ENCODE data around the gene MUC13. TPM values are rescaled to one million over a fixed set of nuclear protein-coding genes. Genes with fewer than 3 reads are reported as not detected.

The MUC13 gene
- total and polyA plus RNA-seq, 2 donors, result not detected

DNA sequence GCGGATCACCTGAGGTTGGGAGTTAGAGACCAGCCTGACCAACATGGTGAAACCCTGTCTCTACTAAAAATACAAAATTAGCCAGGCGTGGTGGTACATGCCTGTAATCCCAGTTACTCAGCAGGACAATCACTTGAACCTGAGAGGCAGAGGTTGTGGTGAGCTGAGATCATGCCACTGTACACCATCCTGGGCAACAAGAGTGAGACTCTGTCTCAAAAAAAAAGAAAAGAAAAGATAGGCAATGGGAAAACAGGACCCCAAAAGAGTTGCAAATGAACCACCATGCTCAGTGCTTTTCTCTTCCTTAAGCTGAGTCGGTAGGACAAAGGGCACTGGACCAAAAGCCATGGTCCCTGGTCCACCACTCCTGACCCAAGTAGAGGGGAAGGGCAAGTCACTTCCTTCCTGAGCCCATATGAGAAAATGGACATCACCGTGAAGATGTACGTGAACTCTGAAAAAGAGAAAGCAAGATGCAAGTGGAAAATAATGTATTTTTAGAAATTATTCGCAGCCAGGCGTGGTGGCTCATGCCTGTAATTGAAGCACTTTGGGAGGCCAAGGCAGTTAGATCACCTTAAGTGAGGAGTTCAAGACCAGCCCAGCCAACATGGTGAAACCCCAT lies 50.0 kb downstream of the MUC13 start:
- 79% methylated on average over 7 of the region's 7 CpGs for WGBS
- Histone ChIP-seq H3K4me3 (ENCODE audit: low read depth, low read length) (no peak overlapping the region), H3K4me1 (ENCODE audit: insufficient read depth) (no peaks in the 10 kb centered on the region), H3K36me3 (ENCODE audit: insufficient read depth) (no peaks in the 10 kb centered on the region), H3K27ac (ENCODE audit: low read depth) (no peak overlapping the region)
- DNase-seq (ENCODE audit: extremely low spot score), result no peak

DNA sequence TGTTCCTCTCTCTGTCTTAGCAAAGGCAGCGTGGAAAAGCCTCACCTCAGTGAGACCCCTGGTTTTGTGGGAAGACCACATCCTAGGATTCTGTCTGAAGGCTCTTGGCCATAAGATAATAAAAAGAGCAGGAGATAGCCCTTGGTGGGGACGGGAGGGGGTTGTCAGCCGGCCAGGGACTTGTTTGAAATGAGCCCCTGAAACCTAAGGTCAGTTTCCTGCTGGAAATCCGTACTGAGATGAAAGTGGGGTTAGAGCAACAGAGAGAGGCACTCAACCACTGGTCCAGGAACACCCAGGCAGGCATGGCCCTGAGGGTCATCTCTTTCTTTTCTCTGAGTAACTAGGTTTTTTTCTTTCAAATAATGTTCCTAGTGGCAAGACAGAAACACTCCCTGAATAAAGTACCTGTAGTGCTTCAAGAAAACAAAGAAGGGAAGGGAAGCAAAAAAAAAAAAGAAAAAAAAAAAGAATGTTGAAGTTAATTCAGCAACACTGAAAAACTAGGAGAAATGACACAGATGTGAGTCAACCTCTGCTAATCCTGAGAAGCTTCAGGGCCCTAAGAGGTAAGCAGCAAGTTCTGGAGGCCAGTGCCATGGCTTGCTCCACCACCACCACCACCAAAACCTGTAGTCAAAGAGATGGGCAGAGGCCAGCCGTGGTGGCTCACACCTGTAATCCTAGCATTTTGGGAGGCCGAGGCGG lies 50.6 kb downstream of the MUC13 start:
- DNase-seq (ENCODE audit: extremely low spot score), result no peak
- Histone ChIP-seq H3K27ac (ENCODE audit: low read depth) (no peak overlapping the region), H3K36me3 (ENCODE audit: insufficient read depth) (no peaks in the 10 kb centered on the region), H3K4me3 (ENCODE audit: low read depth, low read length) (no peak overlapping the region), H3K4me1 (ENCODE audit: insufficient read depth) (peaks cover 3% of the 10 kb centered on the region)
- WGBS, result 78% methylated on average over 7 of the region's 7 CpGs

DNA sequence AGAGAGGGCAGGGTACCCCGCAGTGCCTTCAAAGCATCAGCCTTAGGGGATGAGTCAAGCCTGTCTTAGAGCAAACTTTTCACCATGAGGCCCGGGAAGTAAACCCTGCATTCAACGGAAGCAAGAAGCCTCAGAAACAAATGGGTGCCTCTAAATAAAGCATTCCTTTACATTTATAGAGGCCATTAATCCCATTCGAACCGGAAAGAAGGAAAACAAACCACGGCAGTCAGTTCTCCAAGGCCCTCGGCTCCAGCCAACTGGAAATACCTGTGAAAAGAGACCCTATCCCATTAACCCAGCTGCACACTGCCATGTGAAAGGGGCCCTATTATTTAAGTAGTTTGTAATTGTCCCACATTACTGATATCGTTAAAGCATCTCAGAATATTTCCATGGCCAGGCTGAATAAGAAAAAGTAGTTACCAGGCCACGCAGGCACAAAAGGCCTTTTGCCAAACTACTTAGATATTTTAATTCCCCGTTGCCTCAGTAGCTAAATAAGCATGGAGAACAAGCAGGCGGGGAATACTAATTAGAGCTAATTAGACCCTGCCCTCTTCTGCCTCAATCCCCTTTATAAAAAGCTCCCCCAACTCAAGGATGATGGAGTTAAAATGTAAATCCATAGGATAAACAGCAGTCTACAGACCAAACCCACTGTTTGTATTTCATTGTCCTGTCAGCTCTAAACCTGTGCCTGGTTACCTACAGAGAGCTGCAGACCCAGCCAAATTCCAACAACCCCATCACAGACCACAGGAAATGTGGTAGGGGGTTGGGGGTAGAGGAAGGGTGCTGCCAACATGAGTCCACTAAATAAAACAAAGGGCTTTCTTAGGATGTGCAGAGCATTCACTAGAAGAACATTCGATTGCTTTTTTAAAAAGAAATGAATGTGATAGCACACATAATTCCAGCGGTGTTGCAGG lies 51.5 kb downstream of the MUC13 start:
- DNase-seq (ENCODE audit: extremely low spot score), result no peak
- WGBS, result 79% methylated on average over 13 of the region's 13 CpGs
- peaks cover 3% of the 10 kb centered on the region for H3K4me1 ChIP-seq (ENCODE audit: insufficient read depth)

DNA sequence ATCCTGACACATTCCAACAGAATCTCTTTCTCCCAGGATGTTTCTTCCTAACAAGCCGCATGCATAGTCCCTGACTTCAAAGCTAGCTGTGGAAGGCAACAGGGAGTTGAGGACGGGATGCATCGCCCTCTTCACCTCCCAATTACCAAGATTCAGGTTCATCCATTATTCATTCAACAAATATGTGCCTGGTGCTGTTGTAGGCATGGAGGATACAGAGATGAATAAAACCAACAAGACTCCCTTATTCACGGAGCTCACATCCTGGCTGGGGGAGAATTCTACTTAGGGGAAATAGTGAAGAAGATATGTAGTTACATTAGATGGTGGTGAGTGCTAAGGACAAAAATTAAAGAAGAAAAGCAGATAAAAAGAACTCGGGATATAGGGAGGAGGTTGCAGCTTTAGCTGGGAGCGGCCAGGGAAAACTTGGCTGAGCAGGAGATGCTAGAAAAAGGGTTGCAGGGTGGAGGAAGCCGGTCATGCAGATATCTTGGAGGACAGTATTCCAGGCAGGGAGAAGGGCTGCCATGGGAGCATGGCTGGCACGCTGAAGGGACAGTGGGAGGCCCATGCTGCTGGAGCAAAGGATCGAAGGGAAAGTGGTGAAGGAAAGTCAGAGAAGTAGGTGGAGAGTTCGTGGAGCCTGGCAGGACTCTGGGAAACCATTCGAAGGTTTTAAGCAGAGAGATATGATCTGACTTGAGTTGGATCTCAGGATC lies 52.4 kb downstream of the MUC13 start:
- H3K4me3 ChIP-seq (ENCODE audit: low read depth, low read length), result no peak overlapping the region
- no peak for DNase-seq (ENCODE audit: extremely low spot score)
- peaks cover 3% of the 10 kb centered on the region for H3K4me1 ChIP-seq (ENCODE audit: insufficient read depth)
- 87% methylated on average over 11 of the region's 11 CpGs for WGBS
- no peaks in the 10 kb centered on the region for H3K36me3 ChIP-seq (ENCODE audit: insufficient read depth)
- no peak overlapping the region for H3K27ac ChIP-seq (ENCODE audit: low read depth)

More for the DNA sequence above, 51.5 kb downstream of the MUC13 start:
- Histone ChIP-seq H3K4me3 (ENCODE audit: low read depth, low read length) (no peak overlapping the region), H3K27ac (ENCODE audit: low read depth) (no peak overlapping the region), H3K36me3 (ENCODE audit: insufficient read depth) (no peaks in the 10 kb centered on the region)

DNA sequence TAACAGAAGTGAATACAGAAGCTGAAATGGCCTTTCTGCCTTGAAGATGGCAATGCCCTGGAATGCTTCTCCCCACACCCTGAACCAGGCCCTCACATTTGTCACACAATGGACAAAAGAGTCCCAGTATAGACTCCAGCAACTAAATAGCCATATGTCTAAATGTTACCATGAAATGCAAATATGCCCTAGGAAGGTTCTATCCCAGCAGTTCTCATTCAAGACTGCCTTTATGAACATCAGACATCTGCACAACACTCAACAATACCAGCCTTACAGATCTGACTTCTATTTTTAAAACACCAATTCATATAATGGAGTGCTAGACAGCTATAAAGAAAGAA lies 55.2 kb downstream of the MUC13 start:
- Histone ChIP-seq H3K36me3 (ENCODE audit: insufficient read depth) (no peaks in the 10 kb centered on the region), H3K4me3 (ENCODE audit: low read depth, low read length) (no peak overlapping the region), H3K4me1 (ENCODE audit: insufficient read depth) (peaks cover 3% of the 10 kb centered on the region), H3K27ac (ENCODE audit: low read depth) (no peak overlapping the region)
- DNase-seq (ENCODE audit: extremely low spot score), result no peak

DNA sequence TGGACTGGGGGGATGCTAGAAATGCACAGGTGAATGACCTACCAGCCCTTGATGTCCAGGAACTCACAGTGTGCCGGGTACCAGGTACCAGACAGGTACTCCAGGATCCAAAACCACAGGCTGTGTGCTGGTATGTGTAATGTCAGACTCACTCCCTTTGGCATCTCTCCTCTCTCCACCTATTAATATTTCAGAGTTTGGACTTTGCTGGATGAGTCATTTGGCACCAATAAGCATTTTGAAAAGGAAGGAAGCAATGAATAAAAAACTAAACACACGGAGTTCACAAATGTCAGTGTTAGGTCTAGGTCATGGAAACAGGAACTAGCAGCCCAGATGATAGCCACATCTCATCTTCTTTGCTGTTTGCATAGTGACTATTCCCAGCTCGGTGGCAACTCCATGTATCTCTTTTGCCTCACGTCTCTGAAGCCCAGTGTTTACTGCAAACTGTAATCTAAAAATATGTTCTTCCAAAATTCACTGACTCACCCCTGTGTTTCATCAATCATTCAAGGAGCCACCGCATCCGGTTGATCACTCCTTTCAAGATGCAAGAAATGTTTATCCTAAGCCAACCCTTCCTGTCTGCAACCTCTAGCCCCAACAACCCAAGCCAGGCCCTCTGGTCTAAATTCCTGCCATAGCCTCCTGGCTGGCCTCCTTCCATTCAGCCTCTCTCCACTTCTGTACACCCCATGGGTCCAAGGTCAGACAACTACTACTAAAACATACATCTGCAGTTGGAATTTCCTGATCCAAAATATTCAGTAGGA lies 55.8 kb downstream of the MUC13 start:
- H3K36me3 ChIP-seq (ENCODE audit: insufficient read depth), result no peaks in the 10 kb centered on the region
- H3K4me1 ChIP-seq (ENCODE audit: insufficient read depth), result peaks cover 3% of the 10 kb centered on the region
- peak overlapping the region; percentile 13 for H3K27ac ChIP-seq (ENCODE audit: low read depth)
- no peak for DNase-seq (ENCODE audit: extremely low spot score)
- H3K4me3 ChIP-seq (ENCODE audit: low read depth, low read length), result no peak overlapping the region
- WGBS, result 12% methylated on average over 6 of the region's 6 CpGs

DNA sequence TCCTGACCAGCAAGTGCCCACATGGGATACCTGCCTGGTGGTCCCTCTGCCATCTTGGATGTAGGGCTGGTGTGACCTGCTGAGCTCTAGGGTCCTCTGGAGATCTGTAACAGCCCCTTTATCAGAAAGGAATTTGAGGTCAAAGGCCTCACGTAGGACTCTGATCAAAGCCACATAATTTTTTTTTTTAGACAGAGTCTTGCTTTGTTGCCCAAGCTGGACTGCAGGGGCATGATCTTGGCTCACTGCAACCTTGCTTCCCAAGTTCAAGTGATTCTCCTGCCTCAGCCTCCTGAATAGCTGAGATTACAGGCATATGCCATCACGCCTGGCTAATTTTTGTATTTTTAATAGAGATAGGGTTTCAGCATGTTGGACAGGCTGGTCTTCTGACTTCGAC lies 56.9 kb downstream of the MUC13 start:
- Histone ChIP-seq H3K4me3 (ENCODE audit: low read depth, low read length) (no peak overlapping the region), H3K36me3 (ENCODE audit: insufficient read depth) (no peaks in the 10 kb centered on the region), H3K4me1 (ENCODE audit: insufficient read depth) (peaks cover 3% of the 10 kb centered on the region), H3K27ac (ENCODE audit: low read depth) (no peak overlapping the region)
- 97% methylated on average over 3 of the region's 3 CpGs for WGBS
- no peak for DNase-seq (ENCODE audit: extremely low spot score)

DNA sequence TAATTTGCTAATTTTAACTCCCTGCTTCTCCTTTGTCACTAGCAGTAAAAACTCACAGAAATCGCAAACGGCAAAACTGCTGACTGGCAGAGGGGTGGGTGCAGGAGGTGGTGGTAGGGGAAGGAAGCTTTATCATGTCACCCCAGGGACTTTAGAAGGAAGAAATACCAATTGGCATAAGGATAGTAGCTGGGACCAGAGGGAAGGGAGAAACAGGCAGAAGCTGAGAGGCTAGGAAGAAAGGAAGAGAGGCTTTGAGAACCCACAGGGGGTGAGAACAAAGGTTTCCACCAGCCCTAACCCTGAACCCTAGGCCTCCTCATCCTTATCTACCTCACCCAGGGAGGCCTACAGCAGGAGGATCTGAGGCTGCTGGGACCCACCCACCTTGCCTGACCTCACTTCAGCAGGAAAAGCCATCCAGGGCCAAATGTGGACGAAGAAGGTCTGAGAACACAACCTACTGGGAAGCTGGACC lies 58.1 kb downstream of the MUC13 start:
- no peak overlapping the region for H3K27ac ChIP-seq (ENCODE audit: low read depth)
- 79% methylated on average over 3 of the region's 3 CpGs for WGBS
- DNase-seq (ENCODE audit: extremely low spot score), result no peak
- H3K4me1 ChIP-seq (ENCODE audit: insufficient read depth), result peaks cover 3% of the 10 kb centered on the region
- H3K36me3 ChIP-seq (ENCODE audit: insufficient read depth), result no peaks in the 10 kb centered on the region
- H3K4me3 ChIP-seq (ENCODE audit: low read depth, low read length), result no peak overlapping the region

DNA sequence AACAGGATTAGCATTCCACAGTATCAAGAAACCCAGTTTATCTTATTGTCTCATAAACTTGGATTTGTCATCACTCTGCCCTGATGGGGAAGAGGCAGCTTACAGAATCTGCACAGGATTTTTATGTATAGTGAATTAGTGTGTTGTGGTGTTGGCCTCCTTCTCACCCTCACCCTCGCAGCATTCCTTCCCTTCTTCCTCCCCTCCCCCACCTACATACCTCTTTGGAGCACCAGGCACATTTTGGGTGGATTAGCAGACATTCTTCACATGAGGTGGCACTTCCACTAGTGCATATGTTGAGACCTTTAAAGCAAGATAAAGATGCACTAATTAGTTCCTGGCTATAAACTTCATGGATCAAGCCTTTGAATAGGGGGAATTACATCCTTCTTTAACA lies 61.3 kb downstream of the MUC13 start:
- WGBS, result 71% methylated on average over 1 of the region's 1 CpG
- Histone ChIP-seq H3K4me1 (ENCODE audit: insufficient read depth) (no peaks in the 10 kb centered on the region), H3K4me3 (ENCODE audit: low read depth, low read length) (no peak overlapping the region), H3K36me3 (ENCODE audit: insufficient read depth) (no peaks in the 10 kb centered on the region), H3K27ac (ENCODE audit: low read depth) (no peak overlapping the region)
- no peak for DNase-seq (ENCODE audit: extremely low spot score)

DNA sequence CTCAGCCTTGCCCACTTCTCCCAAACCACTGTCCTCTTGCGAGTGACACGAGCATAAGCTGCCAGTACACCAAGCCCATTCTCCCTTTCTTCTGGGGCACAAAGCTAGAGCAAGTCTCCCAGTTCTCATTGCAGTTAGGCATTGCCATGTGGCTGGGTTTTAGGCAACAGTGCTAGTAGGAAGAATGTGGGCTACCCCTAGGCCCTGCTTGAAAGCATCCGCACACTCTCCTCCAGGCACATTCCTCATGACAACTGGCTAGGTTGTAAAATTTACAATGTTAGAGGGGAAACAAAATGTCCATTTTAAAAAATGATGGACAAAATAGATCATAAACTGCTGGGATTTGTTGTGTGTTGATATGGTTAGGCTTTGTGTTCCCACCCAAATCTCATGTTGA lies 67.0 kb downstream of the MUC13 start:
- Histone ChIP-seq H3K27ac (ENCODE audit: low read depth) (no peak overlapping the region), H3K36me3 (ENCODE audit: insufficient read depth) (no peaks in the 10 kb centered on the region), H3K4me3 (ENCODE audit: low read depth, low read length) (no peak overlapping the region), H3K4me1 (ENCODE audit: insufficient read depth) (peaks cover 2% of the 10 kb centered on the region)
- DNase-seq (ENCODE audit: extremely low spot score), result no peak
- WGBS, result 95% methylated on average over 3 of the region's 3 CpGs

DNA sequence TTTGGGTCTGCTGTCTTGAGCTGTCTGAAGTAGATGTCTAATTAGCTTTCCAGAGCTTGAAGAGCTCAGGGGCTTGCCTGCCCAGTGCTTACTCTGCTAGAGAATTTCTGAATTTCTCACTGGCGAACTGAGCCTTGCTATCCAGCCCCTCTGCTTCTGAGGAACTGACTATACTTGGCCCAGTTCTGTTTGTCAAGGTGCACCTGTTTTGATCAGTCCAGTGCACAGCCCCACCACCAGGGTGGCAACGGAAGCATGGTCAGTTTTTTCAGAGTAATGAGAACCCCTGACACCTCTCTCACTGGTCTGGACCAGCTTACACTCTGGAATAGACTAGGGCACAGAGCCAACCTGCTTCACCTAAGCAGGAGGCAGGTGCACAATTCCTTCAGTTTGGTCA lies 72.5 kb downstream of the MUC13 start:
- 97% methylated on average over 2 of the region's 2 CpGs for WGBS
- H3K4me1 ChIP-seq (ENCODE audit: insufficient read depth), result peaks cover 2% of the 10 kb centered on the region
- no peak overlapping the region for H3K4me3 ChIP-seq (ENCODE audit: low read depth, low read length)

DNA sequence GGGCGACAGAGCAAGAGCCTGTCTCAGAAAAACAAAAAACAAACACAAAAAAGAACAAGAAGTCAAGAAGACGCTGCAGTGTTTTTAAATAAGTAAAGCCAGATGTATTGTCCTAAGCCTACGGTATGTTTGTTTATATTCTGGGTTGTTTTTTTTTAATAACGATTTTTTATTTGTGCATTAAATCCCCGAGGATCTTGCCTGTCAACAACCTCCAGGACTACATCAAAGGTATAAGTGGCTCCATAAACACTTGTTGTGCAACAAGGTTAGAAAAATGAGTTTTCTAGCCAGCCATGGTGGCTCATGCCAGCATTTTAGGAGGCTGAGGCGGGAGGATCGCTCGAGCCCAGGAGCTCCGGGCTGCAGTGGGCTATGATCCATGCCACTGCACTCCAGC lies 73.5 kb downstream of the MUC13 start:
- no peak for DNase-seq (ENCODE audit: extremely low spot score)
- WGBS, result 69% methylated on average over 9 of the region's 9 CpGs
- H3K27ac ChIP-seq (ENCODE audit: low read depth), result no peak overlapping the region
- peaks cover 2% of the 10 kb centered on the region for H3K4me1 ChIP-seq (ENCODE audit: insufficient read depth)
- no peak overlapping the region for H3K4me3 ChIP-seq (ENCODE audit: low read depth, low read length)
- H3K36me3 ChIP-seq (ENCODE audit: insufficient read depth), result no peaks in the 10 kb centered on the region

More for the DNA sequence above, 72.5 kb downstream of the MUC13 start:
- no peaks in the 10 kb centered on the region for H3K36me3 ChIP-seq (ENCODE audit: insufficient read depth)
- H3K27ac ChIP-seq (ENCODE audit: low read depth), result no peak overlapping the region
- DNase-seq (ENCODE audit: extremely low spot score), result no peak

DNA sequence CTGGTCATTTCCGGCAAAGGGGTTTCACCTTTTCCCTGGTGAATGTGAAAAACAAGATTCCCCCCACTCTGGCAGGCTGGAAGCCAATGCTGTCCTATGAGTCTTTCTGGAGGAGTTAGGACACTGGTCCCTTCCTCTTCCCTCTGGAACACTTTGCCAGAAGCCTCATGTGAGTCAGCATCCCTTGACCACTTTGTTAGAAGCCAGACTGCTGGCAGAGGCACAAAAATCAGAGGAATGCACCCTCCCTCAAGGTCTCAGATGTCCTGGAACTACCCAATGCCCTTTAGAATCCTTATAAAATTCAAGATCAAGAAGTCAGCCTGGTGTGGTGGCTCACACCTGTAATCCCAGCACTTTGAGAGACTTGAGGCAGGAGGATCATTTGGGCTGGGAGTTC lies 74.0 kb downstream of the MUC13 start:
- peaks cover 2% of the 10 kb centered on the region for H3K4me1 ChIP-seq (ENCODE audit: insufficient read depth)
- H3K36me3 ChIP-seq (ENCODE audit: insufficient read depth), result no peaks in the 10 kb centered on the region
- DNase-seq (ENCODE audit: extremely low spot score), result no peak
- 50% methylated on average over 1 of the region's 1 CpG for WGBS
- no peak overlapping the region for H3K4me3 ChIP-seq (ENCODE audit: low read depth, low read length)
- H3K27ac ChIP-seq (ENCODE audit: low read depth), result no peak overlapping the region
